GM19025 (cell line): ENCODE data around the gene SPECC1.
A peak's percentile ranks its signal among the peaks of the same experiment; 100 is the strongest.
"Not testable (repeated sequence)": the region's sequence is repeated elsewhere in the genome, so short reads cannot be mapped to it uniquely, and the experiment has no call there.

Experiments
- ATAC-seq: cut with Tn5 transposase; IDR thresholded peaks from one replicate; pipeline ENCODE4 v1.9.1; 2021; ENCODE audit warnings: mild to moderate bottlenecking, low read depth, moderate library complexity; ENCODE audit not compliant: unreplicated experiment

Gene SPECC1

DNA sequence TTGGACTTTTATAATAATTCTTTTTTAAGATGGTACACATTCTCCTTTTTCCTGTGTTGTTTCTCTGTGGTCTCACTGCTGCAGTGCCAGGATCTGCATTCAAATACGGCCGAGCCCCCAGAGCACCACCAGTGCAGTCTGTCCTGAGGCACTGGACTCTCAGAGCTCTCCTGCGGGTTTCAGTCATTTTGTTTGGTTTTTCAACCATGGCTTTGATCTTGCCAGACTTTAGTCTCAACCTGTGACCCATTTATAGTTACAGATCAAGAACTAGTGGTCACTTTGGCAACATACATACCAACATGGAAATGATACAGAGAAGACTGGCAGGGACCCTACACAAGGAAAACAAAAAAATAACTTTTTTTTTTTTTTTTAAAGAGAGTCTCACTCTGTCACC is 280.8 kb downstream of the SPECC1 start:
- no peak for ATAC-seq

DNA sequence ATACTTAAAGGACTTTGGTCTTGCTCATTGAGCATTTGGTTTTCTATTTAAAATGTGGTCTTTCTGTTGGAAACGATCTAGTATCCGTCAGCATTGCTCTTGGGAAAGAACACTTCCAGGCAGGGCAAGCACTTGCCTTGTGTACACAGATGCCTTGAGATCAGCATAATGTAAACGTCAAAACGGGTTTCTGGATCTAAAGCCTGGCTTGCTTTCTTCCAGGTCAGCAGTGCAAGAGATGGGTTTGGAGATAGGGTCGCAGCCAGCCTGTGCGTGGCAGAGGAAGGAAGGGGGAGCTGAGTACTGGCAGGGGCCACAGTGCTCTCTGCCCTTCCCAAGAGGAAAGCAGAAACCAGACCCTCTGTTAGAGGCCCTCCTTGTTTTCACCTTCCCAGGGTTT is 282.7 kb downstream of the SPECC1 start:
- ATAC-seq: no peak

DNA sequence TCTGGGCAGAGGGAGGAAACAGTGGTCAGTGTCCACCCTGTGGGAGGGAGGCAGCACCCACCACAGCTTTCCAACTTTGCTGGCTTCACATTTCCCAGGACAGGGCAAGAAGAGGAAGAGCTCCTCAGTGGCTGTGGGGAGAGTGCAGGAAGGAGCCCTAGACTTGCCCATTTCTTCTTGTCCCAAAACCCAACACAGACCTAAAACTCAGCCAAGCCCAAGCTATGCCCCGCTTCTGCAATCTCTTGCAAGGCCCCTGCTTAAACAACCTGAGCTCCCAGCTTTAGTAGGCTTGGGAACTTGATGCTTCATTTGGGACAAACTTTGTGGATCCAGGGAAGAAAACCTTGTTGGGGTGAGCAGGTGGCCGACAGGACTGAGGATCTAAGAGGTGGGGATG is 284.3 kb downstream of the SPECC1 start:
- ATAC-seq: no peak

DNA sequence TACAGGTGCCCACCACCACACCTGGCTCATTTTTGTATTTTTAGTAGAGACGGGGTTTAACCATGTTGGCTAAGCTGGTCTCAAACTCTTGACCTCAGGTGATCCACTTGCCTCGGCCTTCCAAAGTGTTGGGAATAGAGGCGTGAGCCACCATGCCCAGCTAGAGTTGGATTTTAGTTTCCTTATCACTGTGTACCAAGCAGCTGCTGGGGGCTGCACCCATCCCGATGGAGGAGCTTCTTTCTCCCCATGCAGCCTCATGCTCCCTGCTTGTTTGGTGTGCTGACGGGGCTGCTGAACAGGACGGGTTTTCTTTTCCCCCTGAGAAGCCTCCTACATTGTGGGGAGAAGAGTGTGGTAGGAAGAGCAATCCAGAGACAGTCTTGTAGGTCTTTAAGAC is 285.0 kb downstream of the SPECC1 start:
- no peak for ATAC-seq

DNA sequence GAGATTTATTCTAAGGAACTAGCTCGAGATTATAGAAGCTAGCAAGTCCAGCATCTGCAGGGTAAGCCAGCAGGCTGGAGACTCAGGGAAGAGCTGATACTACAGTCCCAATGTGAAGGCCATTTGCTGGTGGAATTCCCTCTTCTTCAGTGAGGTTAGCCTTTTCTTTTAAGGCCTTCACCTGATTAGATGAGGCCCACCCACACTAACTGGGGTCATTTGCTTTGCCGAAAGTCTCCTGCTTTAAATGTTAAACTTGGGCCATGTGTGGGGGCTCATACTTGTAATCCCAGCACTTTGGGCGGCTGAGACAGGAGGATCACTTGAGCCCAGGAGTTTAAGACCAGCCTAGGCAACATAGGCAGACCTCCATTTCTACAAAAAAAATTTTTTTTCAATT is 289.9 kb downstream of the SPECC1 start:
- no peak for ATAC-seq

DNA sequence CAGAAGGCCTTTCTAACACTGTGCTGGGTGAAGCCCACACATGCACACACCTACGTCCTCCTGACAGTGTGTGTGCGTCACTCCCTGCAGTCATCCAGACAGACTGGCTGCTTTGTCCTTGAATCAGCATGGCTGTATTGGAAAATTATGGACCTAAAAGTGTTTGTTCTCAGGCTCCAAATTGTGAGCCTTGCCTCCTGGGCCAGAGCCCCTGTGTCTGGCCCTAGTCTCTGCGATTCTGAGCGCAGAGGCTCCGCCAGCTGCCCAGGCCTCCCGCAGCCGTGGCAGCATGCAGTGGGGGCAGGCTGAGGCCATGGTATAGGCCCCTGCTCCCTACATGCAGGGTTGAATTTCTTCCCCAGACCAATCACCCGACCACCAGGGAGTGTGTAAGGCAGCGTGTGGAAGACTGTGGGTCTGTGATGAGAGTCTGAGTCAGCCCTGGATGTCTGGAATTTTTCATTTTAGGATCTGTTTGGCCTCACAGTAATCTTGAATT is 291.3 kb downstream of the SPECC1 start:
- ATAC-seq: no peak

DNA sequence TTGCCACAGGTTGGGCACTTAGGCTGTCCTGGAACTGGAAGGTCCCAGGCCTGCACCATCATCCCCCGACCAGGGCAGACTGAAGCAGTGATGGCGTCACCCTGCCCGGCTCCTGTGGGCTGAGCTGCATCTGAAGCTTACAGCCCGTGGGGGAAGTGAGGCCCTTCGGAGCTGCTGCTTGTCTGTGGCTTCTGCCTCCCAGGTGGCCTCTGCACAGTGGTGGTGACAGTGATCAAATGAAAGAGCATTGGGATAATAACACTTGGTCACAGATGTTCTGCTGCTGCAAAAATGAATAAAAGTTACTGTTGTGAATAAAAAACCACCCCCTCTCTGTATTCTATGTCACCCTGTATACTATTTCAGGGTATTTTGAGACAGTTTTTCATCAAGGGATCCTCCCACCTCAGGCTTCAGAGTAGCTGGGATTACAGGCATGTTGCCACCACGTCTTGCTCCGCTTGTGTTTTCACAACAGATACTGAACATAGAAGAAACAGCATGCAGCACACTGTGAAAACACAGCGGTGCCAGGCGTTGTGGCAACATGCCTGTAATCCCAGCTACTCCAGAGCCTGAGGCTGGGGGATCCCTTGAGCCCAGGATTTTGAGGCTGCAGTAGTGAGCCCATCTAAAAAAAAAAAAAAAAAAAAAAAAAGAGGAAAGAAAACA is 293.2 kb downstream of the SPECC1 start:
- ATAC-seq: no peak

DNA sequence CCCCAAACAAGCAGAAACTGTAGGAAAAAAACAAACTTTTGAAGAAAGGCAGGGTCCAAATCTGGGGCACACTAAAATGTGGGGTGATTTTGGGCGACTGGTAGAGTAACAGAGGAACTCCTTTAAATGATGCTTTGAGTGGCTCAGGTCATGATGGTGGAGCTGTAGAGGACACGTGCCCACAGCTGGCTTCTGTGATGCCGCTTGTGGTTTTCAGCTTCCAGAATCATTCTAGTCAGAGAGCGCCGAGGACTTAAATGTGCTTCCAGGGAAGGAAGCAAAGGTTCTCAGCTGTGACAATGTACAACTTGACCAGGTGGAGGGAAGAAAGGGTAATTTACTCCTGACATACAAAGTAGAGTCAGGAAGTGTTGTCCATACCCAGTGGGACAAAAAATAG is 295.8 kb downstream of the SPECC1 start:
- ATAC-seq: no peak

DNA sequence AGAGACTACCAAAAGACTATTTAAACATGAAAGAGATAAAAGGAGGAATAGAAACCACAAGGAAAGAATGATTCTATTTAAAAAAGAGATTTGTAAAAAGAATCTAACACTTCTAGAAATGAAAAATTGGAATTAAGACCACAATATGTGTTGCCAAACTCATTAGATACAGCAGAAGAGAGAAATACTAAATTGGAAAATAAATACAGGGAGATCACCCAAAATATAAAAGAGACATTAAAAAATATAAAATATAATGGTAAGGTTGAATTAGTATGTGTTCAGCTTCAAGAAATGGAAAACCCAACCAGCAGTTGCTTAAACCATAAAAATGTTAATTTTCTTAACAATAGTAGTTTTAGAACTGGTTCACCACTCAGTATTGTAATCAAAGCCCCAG is 297.8 kb downstream of the SPECC1 start:
- ATAC-seq: no peak

DNA sequence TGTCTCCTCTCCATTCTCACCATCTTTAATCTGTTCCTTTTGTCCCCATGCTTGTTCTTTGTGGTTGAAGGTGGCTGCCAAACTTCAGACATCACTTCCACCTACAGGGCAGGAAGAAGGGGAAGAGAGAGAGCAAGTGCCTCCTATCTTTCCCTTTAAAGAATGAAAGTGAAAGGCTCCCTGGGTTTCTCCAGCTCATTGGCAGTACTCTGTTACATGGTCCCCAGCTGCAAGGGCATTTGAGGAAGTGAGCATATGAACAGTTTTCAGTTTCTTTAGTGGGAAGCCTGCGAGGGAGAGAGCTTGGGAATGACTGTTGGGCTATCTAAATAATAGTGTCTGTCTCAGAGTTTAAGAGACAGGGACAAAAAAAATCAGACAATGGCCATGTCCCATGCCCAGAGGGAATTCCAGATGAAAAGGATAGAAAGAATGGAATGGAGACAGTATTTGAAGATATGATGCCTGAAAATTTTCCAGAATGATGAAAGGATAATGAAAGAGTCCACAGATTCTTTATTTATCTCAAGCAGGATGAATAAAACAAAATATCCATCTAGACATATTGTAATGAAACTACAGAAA is 298.3 kb downstream of the SPECC1 start:
- no peak for ATAC-seq

DNA sequence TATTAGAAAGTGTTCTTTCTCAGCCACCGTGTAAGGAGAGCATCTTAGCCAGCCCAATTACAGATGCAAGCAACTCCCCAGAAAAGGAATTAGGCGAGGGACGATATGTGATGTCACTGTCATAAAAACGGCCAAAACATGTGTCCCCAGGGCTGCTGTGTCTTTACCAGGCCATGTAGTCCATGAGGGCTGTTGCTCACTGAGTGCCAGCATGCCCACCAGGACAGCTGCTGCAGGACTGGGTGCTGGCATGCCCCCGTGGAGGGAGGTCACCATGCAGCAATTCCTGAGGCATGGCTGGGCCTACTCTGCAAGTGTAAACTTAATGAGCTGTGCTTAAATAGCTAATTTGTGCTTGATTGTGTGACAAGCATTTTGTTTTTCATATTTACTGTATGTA is 301.3 kb downstream of the SPECC1 start:
- no peak for ATAC-seq

DNA sequence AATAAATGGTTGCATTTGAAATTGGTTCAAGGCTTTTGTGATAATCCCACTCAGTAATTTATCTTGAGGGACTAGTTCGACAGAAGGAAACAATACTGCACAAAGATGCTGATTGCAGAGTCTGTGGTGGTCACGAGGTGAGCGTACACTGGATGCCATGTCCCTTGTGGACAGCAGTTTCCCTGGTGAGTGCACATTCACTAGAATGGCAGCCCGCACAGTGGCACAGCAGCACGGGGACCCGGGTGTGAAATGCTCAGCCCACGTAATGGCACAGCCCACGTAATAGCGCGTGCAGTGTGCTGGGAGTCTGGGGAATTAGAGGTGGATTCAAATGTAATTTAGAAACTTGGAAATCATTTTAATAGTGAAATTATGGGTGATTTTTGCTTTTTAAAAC is 304.1 kb downstream of the SPECC1 start:
- no peak for ATAC-seq

DNA sequence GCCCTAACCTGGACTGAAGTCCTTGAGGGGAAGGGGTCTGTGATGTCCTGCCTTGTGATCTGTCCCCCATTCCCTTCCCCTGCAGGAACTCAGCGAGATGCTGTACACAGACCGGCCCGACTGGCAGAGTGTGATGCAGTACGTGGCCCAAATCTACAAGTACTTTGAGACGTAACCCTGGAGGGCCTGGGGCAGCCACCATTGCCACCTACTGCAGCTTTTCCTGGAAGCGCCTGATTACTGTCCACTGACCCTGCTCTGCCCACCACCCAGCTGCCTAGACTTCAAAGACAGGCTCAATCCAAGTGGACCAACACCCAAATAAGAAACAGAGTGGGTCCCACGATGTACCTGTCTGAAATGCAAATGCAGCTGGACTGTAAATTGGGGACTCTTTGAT is 304.7 kb downstream of the SPECC1 start:
- no peak for ATAC-seq

DNA sequence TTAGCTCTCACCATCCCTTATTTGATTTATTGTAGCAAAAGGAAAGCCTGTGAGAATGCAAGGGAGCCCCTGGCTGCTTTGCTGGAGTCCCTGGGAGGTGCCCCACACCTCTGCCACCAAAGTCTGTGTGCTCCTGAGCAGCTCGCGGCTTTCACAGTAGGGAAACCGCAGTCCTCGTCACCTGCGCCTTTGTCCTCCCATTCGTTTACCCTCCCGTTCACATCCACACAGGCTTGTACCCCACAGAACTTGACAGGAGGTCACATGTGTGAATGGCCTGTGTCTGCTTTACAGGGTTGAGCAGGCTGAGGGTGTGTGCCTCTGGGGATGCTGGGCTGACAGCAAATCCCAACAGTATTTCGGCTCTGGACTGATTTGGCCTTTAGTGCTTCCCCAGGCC is 305.7 kb downstream of the SPECC1 start:
- no peak for ATAC-seq

DNA sequence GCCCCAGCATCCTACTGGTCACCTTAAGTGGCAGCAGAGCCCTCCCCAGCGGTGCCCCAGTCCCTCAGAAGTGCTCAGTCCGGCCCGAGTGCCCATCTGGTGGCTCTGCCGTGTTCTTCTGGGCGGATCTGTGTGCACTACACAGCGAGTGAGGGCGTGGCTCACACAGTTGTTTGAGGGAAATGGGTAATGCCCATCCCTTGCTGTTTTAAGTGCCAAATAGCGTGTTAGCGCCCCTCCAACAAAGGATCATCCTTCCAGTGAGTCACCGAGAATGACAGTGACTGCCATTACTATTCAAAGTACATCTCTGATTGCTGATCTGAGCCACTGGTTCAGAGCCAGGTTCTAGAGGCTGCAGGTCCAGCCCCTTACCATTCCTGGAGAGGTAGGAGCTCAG is 306.2 kb downstream of the SPECC1 start:
- ATAC-seq: no peak

DNA sequence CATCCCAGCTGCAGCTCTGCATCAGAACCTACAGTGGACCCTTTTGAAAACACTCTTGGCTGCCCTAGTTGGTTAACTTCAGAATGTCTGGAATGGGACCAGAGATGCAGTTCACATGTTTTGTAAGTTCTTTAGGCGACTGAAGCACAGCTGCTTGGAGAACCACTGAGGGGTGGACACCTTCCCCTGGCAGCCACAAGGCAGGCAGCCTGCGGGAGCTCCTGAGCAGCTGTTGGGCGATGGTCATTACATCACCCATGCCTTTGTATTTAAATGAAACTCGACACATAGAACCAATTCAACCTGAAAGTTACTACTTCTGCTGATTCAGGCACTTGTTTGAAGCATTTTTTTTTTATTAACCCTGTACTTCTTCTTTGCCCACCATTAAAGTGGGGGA is 306.7 kb downstream of the SPECC1 start:
- no peak for ATAC-seq

DNA sequence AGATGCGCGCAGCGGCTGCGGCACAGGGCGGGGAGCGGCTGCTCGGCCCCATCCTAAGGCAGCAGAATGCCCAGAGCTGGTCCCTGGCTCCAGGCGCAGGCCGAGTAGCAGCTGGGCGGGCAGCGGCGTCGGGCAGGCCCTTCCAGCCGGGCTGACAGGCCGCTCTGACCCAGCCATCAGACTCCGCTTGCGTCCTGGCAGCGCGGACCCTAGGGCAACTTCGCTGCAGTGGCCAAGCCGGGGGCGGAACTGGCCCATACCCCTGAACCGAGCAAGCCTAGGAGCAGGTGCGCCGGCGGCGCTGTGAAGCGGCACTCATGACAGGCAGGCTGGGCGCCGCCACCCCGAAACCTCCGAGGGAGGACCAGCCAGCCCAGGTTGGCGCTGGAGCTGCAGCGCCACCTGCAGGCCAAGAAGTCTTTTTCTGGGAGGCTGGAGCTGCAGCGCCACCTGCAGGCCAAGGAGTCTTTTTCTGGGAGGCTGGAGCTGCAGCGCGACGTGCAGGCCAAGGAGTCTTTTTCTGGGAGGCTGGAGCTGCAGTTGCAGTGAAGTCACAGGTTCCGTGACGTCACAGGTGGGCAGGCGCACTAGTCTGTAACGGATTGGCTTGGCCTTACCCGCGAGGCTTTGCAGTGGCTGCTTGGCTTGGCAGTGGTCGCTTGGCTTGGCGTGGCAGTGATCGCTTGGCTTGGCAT is 311.5 kb downstream of the SPECC1 start:
- ATAC-seq: peak; percentile 58

DNA sequence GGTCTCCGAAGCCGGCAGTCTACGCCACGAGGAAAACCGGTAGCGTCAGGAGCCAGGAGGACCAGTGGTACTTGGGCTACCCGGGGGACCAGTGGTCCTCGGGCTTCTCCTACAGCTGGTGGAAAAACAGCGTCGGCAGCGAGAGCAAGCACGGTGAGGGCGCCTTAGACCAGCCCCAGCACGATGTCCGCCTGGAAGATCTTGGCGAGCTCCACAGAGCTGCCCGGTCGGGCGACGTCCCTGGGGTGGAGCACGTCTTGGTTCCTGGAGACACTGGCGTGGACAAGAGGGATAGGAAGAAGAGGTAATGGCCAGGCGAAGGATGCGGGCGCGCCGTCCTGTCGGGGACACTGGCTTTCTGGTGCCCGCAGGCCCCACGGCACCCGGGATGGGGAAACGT is 312.2 kb downstream of the SPECC1 start:
- ATAC-seq: not testable (repeated sequence)

DNA sequence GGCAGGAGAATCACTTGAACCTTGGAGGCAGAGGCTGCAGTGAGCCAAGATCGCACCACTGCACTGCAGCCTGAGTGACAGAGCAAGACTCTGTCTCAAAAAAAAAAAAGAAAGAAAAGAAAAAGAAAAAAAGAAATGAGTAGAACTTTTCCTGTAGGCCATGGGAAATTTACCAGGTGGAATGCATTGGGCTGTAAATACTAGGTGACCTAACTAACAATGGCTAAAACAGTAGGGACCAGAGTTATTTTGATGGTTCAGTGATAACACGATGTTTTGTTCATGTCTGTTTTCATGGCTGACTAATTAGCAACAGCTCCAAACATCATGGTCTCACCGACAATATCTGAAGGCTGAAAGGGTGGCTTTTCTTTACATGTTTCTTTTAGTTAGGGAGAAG is 318.6 kb downstream of the SPECC1 start:
- ATAC-seq: not testable (repeated sequence)

DNA sequence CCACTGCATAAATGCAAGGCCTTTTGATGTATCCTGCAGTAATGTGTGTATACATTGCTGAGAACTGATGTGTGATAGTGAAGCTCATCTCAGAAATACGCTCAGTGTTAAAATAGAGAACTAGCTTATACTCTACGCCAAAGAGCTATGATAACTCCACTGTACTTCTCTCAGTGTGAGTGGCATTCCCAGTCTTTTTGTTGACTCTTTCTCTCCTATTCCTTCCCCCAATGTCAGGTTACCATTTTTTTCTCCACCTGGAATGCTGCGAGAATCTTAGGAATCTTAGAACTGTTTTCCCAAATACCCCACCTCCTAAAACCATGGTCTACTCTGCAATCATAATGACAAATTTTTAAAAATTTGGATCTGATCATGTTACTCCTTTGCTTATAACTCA is 342.2 kb downstream of the SPECC1 start:
- ATAC-seq: not testable (repeated sequence)

DNA sequence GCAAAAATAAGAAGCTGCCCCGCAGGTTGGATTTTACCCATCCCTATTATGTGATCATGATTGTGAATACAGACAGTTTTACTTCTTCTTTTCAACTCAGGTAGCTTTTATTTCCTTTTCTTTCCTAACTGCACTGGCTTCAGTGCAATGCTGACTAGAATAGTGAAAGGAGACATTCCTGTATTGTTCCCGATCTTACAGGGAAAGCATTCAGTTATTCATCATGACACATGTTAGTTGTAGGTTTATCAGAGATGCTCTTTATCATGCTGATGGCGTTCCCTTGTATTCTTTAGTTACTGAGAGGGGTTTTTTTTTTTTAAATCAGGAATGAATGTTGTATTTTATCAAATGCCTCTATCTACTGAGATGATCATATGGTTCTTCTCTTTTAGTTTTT is 343.4 kb downstream of the SPECC1 start:
- not testable (repeated sequence) for ATAC-seq

DNA sequence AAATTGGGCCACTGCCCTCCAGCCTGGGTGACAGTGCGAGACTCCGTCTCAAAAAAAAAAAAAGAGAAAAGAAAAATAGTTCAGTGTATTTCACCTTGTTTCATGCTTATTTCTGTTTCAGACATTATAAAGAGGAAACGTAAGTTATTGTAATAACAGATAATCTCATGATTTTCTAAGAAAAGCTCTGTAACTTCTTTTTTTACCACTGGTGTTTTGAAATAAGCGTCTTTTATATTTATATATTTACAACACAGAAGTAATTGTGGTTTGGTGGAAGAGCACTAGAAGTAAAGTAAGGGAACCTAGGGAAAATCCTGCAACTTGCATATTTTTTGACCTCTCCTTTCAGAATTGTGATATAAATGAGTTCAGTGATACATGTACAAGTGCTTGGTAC is 354.7 kb downstream of the SPECC1 start:
- ATAC-seq: not testable (repeated sequence)
